ENCODE results near the gene ABLIM1.

ABLIM1 gene

DNA sequence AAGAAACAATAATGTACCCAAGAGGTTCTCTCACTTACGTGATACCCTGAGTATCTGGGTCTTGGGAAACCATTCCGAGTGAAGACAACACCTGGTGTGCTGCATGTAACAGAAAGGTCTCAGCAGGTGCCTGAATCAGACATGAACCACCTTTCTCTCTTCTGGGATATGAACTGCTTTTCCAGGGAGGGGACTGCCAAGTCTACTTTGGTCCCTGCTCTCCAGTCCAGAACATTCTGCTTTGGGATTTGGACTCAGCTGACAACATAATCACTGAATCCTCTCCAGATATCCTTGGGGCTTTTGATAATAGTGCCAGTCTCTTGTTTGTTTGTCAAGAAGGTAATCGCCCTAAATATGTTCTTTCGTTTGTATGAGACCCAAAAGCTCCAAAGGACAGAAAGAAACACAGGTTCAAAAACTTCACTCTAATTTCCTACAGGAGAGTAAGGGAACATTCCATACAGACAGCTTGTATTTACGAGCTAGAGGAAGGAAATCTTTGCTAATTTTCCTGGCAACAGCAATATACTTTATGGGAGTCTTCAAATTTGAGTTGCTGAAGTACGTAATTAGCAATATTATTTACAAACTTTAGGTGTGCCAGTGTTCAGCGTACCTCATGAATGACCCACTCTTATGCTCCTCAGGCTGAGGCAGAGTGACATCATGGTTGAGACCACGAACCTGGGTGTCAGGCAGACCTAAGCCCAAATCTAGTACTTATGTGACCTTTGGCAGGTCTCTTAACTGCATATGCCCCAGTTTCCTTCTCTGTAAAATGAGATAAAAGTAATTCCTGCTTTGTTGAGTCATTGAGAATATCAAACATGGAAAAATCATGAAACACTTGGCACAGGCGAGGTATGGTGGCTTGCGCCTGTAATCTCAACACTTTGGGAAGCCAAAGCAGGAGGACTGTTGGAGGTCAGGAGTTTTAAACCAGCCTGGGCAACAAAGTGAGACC lies 5.4 kb downstream of the ABLIM1 start:
- TF ChIP-seq, protein P1, sequence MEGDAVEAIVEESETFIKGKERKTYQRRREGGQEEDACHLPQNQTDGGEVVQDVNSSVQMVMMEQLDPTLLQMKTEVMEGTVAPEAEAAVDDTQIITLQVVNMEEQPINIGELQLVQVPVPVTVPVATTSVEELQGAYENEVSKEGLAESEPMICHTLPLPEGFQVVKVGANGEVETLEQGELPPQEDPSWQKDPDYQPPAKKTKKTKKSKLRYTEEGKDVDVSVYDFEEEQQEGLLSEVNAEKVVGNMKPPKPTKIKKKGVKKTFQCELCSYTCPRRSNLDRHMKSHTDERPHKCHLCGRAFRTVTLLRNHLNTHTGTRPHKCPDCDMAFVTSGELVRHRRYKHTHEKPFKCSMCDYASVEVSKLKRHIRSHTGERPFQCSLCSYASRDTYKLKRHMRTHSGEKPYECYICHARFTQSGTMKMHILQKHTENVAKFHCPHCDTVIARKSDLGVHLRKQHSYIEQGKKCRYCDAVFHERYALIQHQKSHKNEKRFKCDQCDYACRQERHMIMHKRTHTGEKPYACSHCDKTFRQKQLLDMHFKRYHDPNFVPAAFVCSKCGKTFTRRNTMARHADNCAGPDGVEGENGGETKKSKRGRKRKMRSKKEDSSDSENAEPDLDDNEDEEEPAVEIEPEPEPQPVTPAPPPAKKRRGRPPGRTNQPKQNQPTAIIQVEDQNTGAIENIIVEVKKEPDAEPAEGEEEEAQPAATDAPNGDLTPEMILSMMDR (IDR thresholded peaks at IDR 0.05): no peak

DNA sequence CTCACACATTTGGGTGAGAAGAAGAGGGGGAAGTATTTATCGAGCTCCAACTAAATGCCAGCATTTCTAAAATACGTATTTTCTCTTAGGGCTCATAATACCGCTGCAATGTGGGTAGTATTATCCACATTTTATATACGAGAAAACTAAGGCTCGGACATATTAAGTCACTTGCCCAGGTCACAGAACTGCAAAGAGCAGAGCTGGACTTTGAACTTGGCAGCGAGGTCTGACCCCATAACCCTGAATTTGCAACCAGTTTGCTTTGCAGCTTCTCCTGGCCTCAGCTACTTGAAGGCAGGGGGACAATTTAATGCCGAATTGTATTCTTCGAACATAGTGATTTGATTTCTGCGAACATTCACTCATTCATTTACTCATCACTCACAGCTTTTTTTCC lies 7.2 kb downstream of the ABLIM1 start:
- TF ChIP-seq, protein P1 (IDR thresholded peaks at IDR 0.05): no peak

DNA sequence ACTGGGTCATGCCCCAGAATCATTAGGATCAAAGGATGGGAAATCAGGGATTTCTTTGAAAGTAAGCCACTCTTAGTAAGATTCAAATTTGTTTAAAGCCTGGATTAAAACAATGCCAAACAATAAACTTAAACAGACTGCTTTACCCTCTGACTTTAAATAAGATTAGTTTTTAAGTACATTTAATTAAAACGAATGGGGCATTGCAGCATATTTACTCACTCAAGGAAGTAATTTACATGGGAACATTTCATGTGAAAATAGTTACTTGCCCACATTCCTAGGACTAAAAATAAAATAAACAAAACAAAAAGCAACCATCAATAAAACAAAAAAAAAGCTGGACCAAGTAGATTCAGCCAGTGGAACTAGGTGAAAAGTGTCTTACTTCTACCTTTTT lies 7.8 kb downstream of the ABLIM1 start:
- TF ChIP-seq, protein P1 (IDR thresholded peaks at IDR 0.05): no peak

DNA sequence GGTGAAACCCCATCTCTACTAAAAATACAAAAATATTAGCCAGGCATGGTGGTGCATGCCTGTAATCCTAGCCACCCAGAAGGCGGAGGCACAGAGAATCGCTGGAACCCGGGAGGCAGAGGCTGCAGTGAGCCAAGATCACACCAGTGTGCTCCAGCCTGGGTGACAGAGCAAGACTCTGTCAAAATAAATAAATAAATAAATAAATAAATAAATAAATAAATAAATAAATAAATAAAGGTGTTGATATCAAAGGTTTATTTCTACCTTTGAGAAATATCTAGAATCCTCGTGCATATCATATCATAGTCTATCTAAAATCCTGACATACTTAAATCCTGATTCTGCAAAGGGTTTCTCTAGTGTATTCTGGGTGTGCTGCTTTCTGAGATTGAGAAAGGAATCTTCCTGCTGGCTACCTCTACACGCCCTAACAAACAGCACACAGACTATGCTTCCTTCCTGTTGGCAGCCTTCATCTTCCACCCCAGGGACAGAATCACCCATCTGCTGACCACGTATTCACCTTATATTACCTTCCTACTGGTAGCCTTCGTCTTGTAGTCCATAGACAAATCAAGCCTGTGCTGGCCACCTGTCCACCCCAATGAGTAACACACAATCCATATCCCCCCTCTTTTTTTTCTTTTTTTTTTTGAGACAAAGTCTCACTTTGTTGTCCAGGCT lies 8.7 kb downstream of the ABLIM1 start:
- TF ChIP-seq, protein P1 (IDR thresholded peaks at IDR 0.05): no peak

DNA sequence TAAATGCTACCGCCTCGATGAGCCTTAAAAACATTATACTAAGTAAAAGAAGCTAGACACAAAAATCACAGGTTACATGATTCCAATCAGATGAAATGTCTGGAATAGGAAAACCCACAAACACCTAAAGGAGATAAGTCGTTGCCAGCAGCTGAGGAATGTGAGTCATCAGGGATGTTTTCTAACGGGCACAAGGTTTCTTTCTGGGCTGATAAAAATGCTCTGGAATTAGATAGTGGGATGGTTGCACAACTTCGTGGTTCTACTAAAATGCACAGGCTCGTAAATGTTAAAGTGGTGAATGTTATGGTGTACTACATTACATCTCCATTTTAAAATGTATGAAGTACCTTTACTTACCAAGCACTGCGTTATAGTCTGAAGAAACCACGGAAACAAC lies 9.7 kb downstream of the ABLIM1 start:
- TF ChIP-seq, protein P1 (IDR thresholded peaks at IDR 0.05): no peak

DNA sequence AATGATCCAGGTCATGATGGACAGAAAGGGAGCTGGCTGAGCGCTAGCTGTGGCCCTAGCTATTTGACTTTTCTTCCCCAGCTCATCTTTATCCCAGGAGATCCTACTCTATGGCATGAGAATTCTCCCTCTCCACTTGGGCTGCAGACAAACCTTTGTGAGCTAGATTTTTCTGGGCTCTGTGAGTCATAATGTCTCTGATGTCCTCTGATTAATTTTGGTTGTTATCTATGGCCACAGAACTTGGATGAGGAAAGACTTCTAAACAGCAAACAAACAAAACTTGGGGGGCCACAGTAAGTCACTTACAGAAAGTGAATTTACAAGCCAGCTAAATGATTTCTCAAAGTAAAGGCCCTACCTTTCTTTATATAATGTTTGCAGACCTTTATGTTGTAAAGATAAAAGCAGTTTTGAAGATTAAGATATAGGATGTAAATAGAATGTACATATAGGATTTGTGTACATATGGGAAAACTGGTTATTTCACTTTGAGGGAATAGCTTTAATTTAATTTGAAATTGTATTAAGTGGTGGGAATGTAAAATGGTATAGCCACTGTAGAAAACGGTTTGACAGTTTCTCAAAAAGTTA lies 10.4 kb downstream of the ABLIM1 start:
- TF ChIP-seq, protein P1 (IDR thresholded peaks at IDR 0.05): no peak

DNA sequence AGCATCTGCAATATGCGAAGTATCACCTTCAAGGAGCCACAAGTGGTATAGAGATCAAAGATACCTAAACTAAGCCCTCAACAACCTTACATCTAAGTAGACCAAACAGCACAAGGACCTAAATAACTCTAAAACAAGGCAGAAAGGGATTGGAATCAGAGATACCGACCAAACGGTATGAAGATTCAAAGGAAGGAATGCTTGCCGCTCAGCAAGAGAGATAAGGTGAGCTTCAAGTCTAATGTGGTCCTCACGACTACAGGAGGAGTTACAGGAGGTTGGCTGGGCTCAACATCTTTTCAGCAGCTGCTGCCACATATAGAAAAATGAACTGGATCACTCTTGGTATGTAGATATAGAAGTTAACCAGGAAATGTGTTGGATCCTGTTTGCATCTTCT lies 11.6 kb downstream of the ABLIM1 start:
- TF ChIP-seq, protein P1 (IDR thresholded peaks at IDR 0.05): no peak

Data from LNCAP (cell line).